ENCODE data around the gene LONP1. TPM values are rescaled to one million over a fixed set of nuclear protein-coding genes. Genes with fewer than 3 reads are reported as not detected.

LONP1 gene
- total RNA-seq, 2 experiments from 2014 or later, result 114 to 129 TPM

GRCh38 chr19:5680437-5681368 lies 39.2 kb downstream of the LONP1 start, which contains the start of the genes HSD11B1L and MICOS13:
Gene HSD11B1L, plus strand, starts transcription at chr19:5681027. Its CDS starts 3,806 bp downstream, at chr19:5684833.
Gene MICOS13, minus strand, starts transcription at chr19:5680516. Its CDS starts 30 bp downstream, at chr19:5680486.
- peak within 1 kb of the TSS; percentile 98 for H3K27ac Mint-ChIP-seq
- peaks cover 12% of the 10 kb centered on the region for H3K27me3 Mint-ChIP-seq (ENCODE audit: low read depth)
- peak within 1 kb of the TSS; percentile 96 for H3K4me3 Mint-ChIP-seq
- CTCF ChIA-PET, result interaction anchor here (1.6 kb wide), 1 partner anchor 9 kb away, joined by 4 read pairs; the partner anchor contains the start of gene RPL36
- peaks cover 26% of the 10 kb centered on the region for H3K4me1 Mint-ChIP-seq (ENCODE audit: low read depth)
- DNase-seq (peak; percentile 99), ATAC-seq (peak; percentile 96)
- H3K9me3 Mint-ChIP-seq (ENCODE audit: insufficient read depth), result no peaks in the 10 kb centered on the region
- peaks cover 4% of the 10 kb centered on the region for H3K36me3 Mint-ChIP-seq (ENCODE audit: low read depth)
- POLR2A ChIA-PET, result interaction anchor here (2.4 kb wide), 1 partner anchor 58 kb away, joined by 12 read pairs; the partner anchor contains the start of genes SAFB and SAFB2

GRCh38 chr19:5680084-5680436 lies 39.9 kb downstream of the LONP1 start:
- peaks cover 24% of the 10 kb centered on the region for H3K4me1 Mint-ChIP-seq (ENCODE audit: low read depth)
- CTCF ChIA-PET, result no interaction called here
- peaks cover 4% of the 10 kb centered on the region for H3K36me3 Mint-ChIP-seq (ENCODE audit: low read depth)
- H3K27ac Mint-ChIP-seq, result peak overlapping the region; percentile 98
- ATAC-seq (peak; percentile 1), DNase-seq (no peak)
- H3K9me3 Mint-ChIP-seq (ENCODE audit: insufficient read depth), result no peaks in the 10 kb centered on the region
- H3K27me3 Mint-ChIP-seq (ENCODE audit: low read depth), result peaks cover 12% of the 10 kb centered on the region
- POLR2A ChIA-PET, result interaction anchor here (0.6 to 2.4 kb wide), 3 partner anchors 10 to 774 kb away, joined by 3 to 12 read pairs (median 3); partner anchors contain the start of genes RPL36, SAFB and SAFB2
- peak overlapping the region; percentile 96 for H3K4me3 Mint-ChIP-seq

GRCh38 chr19:5679289-5680083 lies 40.5 kb downstream of the LONP1 start:
- peaks cover 4% of the 10 kb centered on the region for H3K36me3 Mint-ChIP-seq (ENCODE audit: low read depth)
- DNase-seq (no peak), ATAC-seq (no peak)
- ChIA-PET CTCF (no interaction called here), POLR2A (interaction anchor here (0.6 to 2.4 kb wide), 3 partner anchors 10 to 774 kb away, joined by 3 to 12 read pairs (median 3); partner anchors contain the start of genes RPL36, SAFB and SAFB2)
- peak overlapping the region; percentile 96 for H3K4me3 Mint-ChIP-seq
- peaks cover 12% of the 10 kb centered on the region for H3K27me3 Mint-ChIP-seq (ENCODE audit: low read depth)
- H3K9me3 Mint-ChIP-seq (ENCODE audit: insufficient read depth), result no peaks in the 10 kb centered on the region
- peaks cover 24% of the 10 kb centered on the region for H3K4me1 Mint-ChIP-seq (ENCODE audit: low read depth)
- peak overlapping the region; percentile 98 for H3K27ac Mint-ChIP-seq

GRCh38 chr19:5678071-5678718 lies 41.8 kb downstream of the LONP1 start:
- Mint-ChIP-seq H3K27ac (no peak overlapping the region), H3K4me3 (no peak overlapping the region), H3K27me3 (ENCODE audit: low read depth) (peaks cover 11% of the 10 kb centered on the region), H3K9me3 (ENCODE audit: insufficient read depth) (no peaks in the 10 kb centered on the region), H3K4me1 (ENCODE audit: low read depth) (peaks cover 24% of the 10 kb centered on the region), H3K36me3 (ENCODE audit: low read depth) (peaks cover 8% of the 10 kb centered on the region)
- DNase-seq (no peak), ATAC-seq (no peak)
- ChIA-PET CTCF (no interaction called here), POLR2A (interaction anchor here (2.4 kb wide), 1 partner anchor 55 kb away, joined by 12 read pairs; the partner anchor contains the start of genes SAFB and SAFB2)

GRCh38 chr19:5677580-5677979 lies 42.4 kb downstream of the LONP1 start:
- Mint-ChIP-seq H3K27ac (no peak overlapping the region), H3K36me3 (ENCODE audit: low read depth) (peaks cover 14% of the 10 kb centered on the region), H3K27me3 (ENCODE audit: low read depth) (peaks cover 10% of the 10 kb centered on the region), H3K4me3 (peak overlapping the region; percentile 31), H3K9me3 (ENCODE audit: insufficient read depth) (no peaks in the 10 kb centered on the region), H3K4me1 (ENCODE audit: low read depth) (peaks cover 24% of the 10 kb centered on the region)
- POLR2A ChIA-PET, result no interaction called here
- DNase-seq, result no peak
- CTCF ChIA-PET, result no interaction called here
- ATAC-seq, result no peak

GRCh38 chr19:5677136-5677535 lies 42.8 kb downstream of the LONP1 start:
- no peak overlapping the region for H3K27ac Mint-ChIP-seq
- ChIA-PET CTCF (no interaction called here), POLR2A (no interaction called here)
- ATAC-seq, result no peak
- H3K4me1 Mint-ChIP-seq (ENCODE audit: low read depth), result peaks cover 24% of the 10 kb centered on the region
- peaks cover 14% of the 10 kb centered on the region for H3K36me3 Mint-ChIP-seq (ENCODE audit: low read depth)
- H3K4me3 Mint-ChIP-seq, result peak overlapping the region; percentile 31
- no peaks in the 10 kb centered on the region for H3K9me3 Mint-ChIP-seq (ENCODE audit: insufficient read depth)
- no peak for DNase-seq
- peaks cover 7% of the 10 kb centered on the region for H3K27me3 Mint-ChIP-seq (ENCODE audit: low read depth)

GRCh38 chr19:5676772-5677105 lies 43.2 kb downstream of the LONP1 start:
- ATAC-seq, result no peak
- peaks cover 22% of the 10 kb centered on the region for H3K4me1 Mint-ChIP-seq (ENCODE audit: low read depth)
- no peak for DNase-seq
- no peak overlapping the region for H3K27ac Mint-ChIP-seq
- ChIA-PET CTCF (no interaction called here), POLR2A (no interaction called here)
- peaks cover 16% of the 10 kb centered on the region for H3K36me3 Mint-ChIP-seq (ENCODE audit: low read depth)
- no peak overlapping the region for H3K4me3 Mint-ChIP-seq
- peaks cover 4% of the 10 kb centered on the region for H3K27me3 Mint-ChIP-seq (ENCODE audit: low read depth)
- no peaks in the 10 kb centered on the region for H3K9me3 Mint-ChIP-seq (ENCODE audit: insufficient read depth)

GRCh38 chr19:5676105-5676771 lies 43.7 kb downstream of the LONP1 start:
- ATAC-seq, result no peak
- DNase-seq, result no peak
- no peaks in the 10 kb centered on the region for H3K9me3 Mint-ChIP-seq (ENCODE audit: insufficient read depth)
- CTCF ChIA-PET, result no interaction called here
- H3K36me3 Mint-ChIP-seq (ENCODE audit: low read depth), result peaks cover 19% of the 10 kb centered on the region
- no peaks in the 10 kb centered on the region for H3K27me3 Mint-ChIP-seq (ENCODE audit: low read depth)
- peaks cover 17% of the 10 kb centered on the region for H3K4me1 Mint-ChIP-seq (ENCODE audit: low read depth)
- no peak overlapping the region for H3K4me3 Mint-ChIP-seq
- POLR2A ChIA-PET, result no interaction called here
- H3K27ac Mint-ChIP-seq, result no peak overlapping the region

- Mint-ChIP-seq H3K27me3 (ENCODE audit: low read depth) (no peaks in the 10 kb centered on the region), H3K36me3 (ENCODE audit: low read depth) (peaks cover 25% of the 10 kb centered on the region), H3K27ac (no peak overlapping the region), H3K4me3 (no peak overlapping the region), H3K9me3 (ENCODE audit: insufficient read depth) (no peaks in the 10 kb centered on the region), H3K4me1 (ENCODE audit: low read depth) (peaks cover 9% of the 10 kb centered on the region)
- ChIA-PET CTCF (no interaction called here), POLR2A (interaction anchor here (0.6 kb wide), 1 partner anchor 120 kb away, joined by 4 read pairs; no protein-coding TSS in a partner anchor)
- DNase-seq (no peak), ATAC-seq (no peak)
These were observed 45.2 kb downstream of the LONP1 start for GRCh38 chr19:5674714-5675113.

- peaks cover 3% of the 10 kb centered on the region for H3K4me1 Mint-ChIP-seq (ENCODE audit: low read depth)
- no peak overlapping the region for H3K4me3 Mint-ChIP-seq
- H3K27me3 Mint-ChIP-seq (ENCODE audit: low read depth), result no peaks in the 10 kb centered on the region
These were observed 46.2 kb downstream of the LONP1 start for GRCh38 chr19:5673752-5674151.

More at GRCh38 chr19:5673752-5674151, 46.2 kb downstream of the LONP1 start:
- Mint-ChIP-seq H3K9me3 (ENCODE audit: insufficient read depth) (no peaks in the 10 kb centered on the region), H3K27ac (no peak overlapping the region), H3K36me3 (ENCODE audit: low read depth) (peaks cover 35% of the 10 kb centered on the region)
- ChIA-PET CTCF (no interaction called here), POLR2A (no interaction called here)
- no peak for DNase-seq
- ATAC-seq, result no peak
